ENCODE measurements around the gene ATXN3L.

Gene ATXN3L

DNA sequence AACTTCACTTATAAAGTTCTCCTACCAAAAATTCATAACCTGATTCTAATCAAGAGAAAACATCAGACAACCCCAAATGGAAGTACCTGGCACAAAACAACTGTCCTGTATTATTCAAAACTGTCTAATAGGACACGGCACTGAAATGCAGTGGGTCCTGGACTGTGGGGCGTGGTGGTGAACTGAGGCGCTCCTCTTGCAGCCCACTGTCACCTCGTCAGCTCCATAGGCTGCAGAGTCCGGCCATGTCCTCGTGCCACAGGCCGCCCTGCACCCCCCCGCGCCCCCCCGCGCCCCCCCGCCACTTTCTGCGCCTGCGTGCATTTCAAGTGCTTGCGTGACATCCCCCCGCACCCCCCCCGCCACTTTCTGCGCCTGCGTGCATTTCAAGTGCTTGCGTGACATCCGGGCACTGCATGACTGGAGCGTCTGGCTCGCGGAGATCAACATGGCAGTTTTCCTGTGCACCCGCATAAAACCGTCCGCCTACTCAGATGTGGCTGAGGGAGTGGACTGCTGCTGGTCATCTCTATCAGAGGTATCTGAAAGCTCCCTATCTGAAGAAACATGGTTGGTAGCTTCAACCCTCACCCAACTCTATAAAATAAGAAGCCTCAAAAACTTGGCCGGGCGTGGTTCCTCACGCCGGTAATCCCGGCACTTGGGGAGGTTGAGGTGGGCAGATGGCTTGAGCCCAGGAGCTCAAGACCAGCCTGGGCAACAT is 28.8 kb downstream of the ATXN3L start:
- no peaks in the 10 kb centered on the region for H3K4me1 ChIP-seq (ENCODE audit: insufficient read depth, low read length)
- H3K9me3 ChIP-seq (ENCODE audit: insufficient read depth, low read length, severe bottlenecking): no peaks in the 10 kb centered on the region
- H3K9ac ChIP-seq (ENCODE audit: low read depth, low read length): no peak overlapping the region
- no peak overlapping the region for H3K4me3 ChIP-seq (ENCODE audit: low read depth in 1 of 2, low read length in 2 of 2)
- DNase-seq (no peak), ATAC-seq (ENCODE audit: insufficient read depth, low read depth) (no peak)
- H3K4me2 ChIP-seq (ENCODE audit: insufficient read depth, low read length): no peak overlapping the region
- no peaks in the 10 kb centered on the region for H3K79me2 ChIP-seq (ENCODE audit: insufficient read depth, low read length)
- no peak for TF ChIP-seq EZH2 (IDR thresholded peaks at IDR 0.05; ENCODE audit: borderline replicate concordance, low read depth, low read length, severe bottlenecking)
- TF ChIP-seq, protein P1, sequence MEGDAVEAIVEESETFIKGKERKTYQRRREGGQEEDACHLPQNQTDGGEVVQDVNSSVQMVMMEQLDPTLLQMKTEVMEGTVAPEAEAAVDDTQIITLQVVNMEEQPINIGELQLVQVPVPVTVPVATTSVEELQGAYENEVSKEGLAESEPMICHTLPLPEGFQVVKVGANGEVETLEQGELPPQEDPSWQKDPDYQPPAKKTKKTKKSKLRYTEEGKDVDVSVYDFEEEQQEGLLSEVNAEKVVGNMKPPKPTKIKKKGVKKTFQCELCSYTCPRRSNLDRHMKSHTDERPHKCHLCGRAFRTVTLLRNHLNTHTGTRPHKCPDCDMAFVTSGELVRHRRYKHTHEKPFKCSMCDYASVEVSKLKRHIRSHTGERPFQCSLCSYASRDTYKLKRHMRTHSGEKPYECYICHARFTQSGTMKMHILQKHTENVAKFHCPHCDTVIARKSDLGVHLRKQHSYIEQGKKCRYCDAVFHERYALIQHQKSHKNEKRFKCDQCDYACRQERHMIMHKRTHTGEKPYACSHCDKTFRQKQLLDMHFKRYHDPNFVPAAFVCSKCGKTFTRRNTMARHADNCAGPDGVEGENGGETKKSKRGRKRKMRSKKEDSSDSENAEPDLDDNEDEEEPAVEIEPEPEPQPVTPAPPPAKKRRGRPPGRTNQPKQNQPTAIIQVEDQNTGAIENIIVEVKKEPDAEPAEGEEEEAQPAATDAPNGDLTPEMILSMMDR (IDR thresholded peaks at IDR 0.05; ENCODE audit: borderline replicate concordance, extremely low read depth, low read length, poor library complexity, severe bottlenecking): no peak
- no peaks in the 10 kb centered on the region for H4K20me1 ChIP-seq (ENCODE audit: insufficient read depth, low read length)
- H2AFZ ChIP-seq (ENCODE audit: low read depth, low read length): no peak overlapping the region
- no peaks in the 10 kb centered on the region for H3K27me3 ChIP-seq (ENCODE audit: insufficient read depth, low read length, poor library complexity)
- H3K27ac ChIP-seq (ENCODE audit: low read length): no peak overlapping the region
- no peaks in the 10 kb centered on the region for H3K36me3 ChIP-seq (ENCODE audit: insufficient read depth, low read length)

DNA sequence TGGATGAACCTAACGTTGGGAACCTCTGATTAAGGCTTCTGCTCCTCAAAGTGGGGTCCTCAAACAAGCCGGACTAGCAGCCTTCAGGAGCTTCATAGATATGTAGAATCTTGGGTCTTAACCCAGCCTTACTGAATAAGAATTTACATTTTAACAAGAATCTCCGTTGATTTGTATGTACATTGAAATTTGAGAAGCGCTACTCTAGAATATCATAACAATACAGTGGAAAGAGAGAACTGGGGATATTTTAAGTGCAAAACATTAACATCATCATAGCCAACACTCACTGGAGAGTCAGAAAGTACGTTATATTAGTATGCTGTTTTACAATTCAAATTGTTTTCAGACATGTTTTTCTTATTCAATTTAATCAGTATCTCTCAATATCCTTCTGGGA is 31.2 kb downstream of the ATXN3L start:
- DNase-seq (no peak), ATAC-seq (ENCODE audit: insufficient read depth, low read depth) (no peak)
- Histone ChIP-seq H3K36me3 (ENCODE audit: insufficient read depth, low read length) (no peaks in the 10 kb centered on the region), H3K4me3 (ENCODE audit: low read depth in 1 of 2, low read length in 2 of 2) (no peak overlapping the region), H3K27me3 (ENCODE audit: insufficient read depth, low read length, poor library complexity) (no peaks in the 10 kb centered on the region), H3K79me2 (ENCODE audit: insufficient read depth, low read length) (no peaks in the 10 kb centered on the region), H3K27ac (ENCODE audit: low read length) (no peak overlapping the region), H3K4me1 (ENCODE audit: insufficient read depth, low read length) (no peaks in the 10 kb centered on the region), H3K4me2 (ENCODE audit: insufficient read depth, low read length) (no peak overlapping the region), H4K20me1 (ENCODE audit: insufficient read depth, low read length) (no peaks in the 10 kb centered on the region), H2AFZ (ENCODE audit: low read depth, low read length) (no peak overlapping the region), H3K9me3 (ENCODE audit: insufficient read depth, low read length, severe bottlenecking) (peaks cover 15% of the 10 kb centered on the region), H3K9ac (ENCODE audit: low read depth, low read length) (no peak overlapping the region)
- TF ChIP-seq, protein P1 (IDR thresholded peaks at IDR 0.05; ENCODE audit: borderline replicate concordance, extremely low read depth, low read length, poor library complexity, severe bottlenecking): no peak
- no peak for TF ChIP-seq EZH2 (IDR thresholded peaks at IDR 0.05; ENCODE audit: borderline replicate concordance, low read depth, low read length, severe bottlenecking)

- Histone ChIP-seq H3K4me3 (ENCODE audit: low read depth in 1 of 2, low read length in 2 of 2) (no peak overlapping the region), H3K9me3 (ENCODE audit: insufficient read depth, low read length, severe bottlenecking) (peaks cover 15% of the 10 kb centered on the region), H3K9ac (ENCODE audit: low read depth, low read length) (no peak overlapping the region), H3K4me2 (ENCODE audit: insufficient read depth, low read length) (no peak overlapping the region), H3K27ac (ENCODE audit: low read length) (no peak overlapping the region), H2AFZ (ENCODE audit: low read depth, low read length) (no peak overlapping the region), H3K27me3 (ENCODE audit: insufficient read depth, low read length, poor library complexity) (no peaks in the 10 kb centered on the region), H4K20me1 (ENCODE audit: insufficient read depth, low read length) (no peaks in the 10 kb centered on the region), H3K36me3 (ENCODE audit: insufficient read depth, low read length) (no peaks in the 10 kb centered on the region), H3K4me1 (ENCODE audit: insufficient read depth, low read length) (no peaks in the 10 kb centered on the region), H3K79me2 (ENCODE audit: insufficient read depth, low read length) (no peaks in the 10 kb centered on the region)
- TF ChIP-seq, protein P1 (IDR thresholded peaks at IDR 0.05; ENCODE audit: borderline replicate concordance, extremely low read depth, low read length, poor library complexity, severe bottlenecking): no peak
- no peak for TF ChIP-seq EZH2 (IDR thresholded peaks at IDR 0.05; ENCODE audit: borderline replicate concordance, low read depth, low read length, severe bottlenecking)
- DNase-seq (no peak), ATAC-seq (ENCODE audit: insufficient read depth, low read depth) (no peak)
Measured at GRCh38 chrX:13287816-13288215, 32.0 kb downstream of the ATXN3L start.

All from DND-41 (cell line).